D341Med (cell line): Measurements from ENCODE around the gene ASPSCR1.
A peak's percentile ranks its signal among the peaks of the same experiment; 100 is the strongest.

Experiments used
- DNase-seq: peaks from one replicate; pipeline ENCODE4 v3.0.0; 2012; ENCODE audit warnings: low spot score

Gene ASPSCR1

DNA sequence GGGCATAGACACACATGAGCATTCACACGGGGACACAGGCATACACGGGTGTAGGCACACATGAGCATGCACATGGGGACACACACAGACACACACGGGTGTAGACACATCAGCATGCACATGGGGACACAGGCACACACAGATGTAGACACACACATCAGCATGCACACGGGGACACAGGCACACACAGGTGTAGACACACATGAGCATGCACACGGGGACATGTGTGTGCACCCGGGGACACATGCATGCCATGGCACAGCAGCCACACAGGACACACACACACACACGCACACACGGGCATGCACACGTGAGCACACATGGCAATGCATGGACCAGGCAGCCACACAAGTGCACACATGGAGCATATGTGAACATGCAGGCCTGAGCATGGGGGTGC is 65.2 kb downstream of the ASPSCR1 start:
- no peak for DNase-seq

DNA sequence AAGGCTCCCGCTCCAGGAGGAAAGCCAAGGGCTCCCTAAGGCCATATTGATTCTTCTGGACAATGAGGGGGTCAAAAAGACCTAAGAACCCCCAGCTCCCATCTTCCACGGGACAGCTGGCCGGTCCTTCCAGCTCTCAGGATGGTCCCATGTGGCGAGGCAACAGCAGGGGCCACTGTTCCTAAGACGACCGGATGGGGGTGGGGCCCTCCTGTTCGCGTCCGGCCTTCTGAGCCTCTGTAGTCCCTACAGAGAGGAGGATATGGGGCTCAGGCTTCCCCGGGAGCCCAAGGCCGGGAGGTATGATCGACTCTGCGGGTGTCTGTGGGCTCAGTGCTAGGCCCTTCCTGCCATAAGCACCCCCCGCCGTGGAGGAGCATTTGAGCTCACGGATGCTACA is 66.1 kb downstream of the ASPSCR1 start:
- no peak for DNase-seq

- DNase-seq: no peak
Observed at GRCh38 chr17:82045936-82046484, 68.6 kb downstream of the ASPSCR1 start.

- DNase-seq: no peak
Observed at GRCh38 chr17:82046903-82047302, 69.5 kb downstream of the ASPSCR1 start.

GRCh38 chr17:82047379-82047778 is 70.0 kb downstream of the ASPSCR1 start:
- no peak for DNase-seq

DNA sequence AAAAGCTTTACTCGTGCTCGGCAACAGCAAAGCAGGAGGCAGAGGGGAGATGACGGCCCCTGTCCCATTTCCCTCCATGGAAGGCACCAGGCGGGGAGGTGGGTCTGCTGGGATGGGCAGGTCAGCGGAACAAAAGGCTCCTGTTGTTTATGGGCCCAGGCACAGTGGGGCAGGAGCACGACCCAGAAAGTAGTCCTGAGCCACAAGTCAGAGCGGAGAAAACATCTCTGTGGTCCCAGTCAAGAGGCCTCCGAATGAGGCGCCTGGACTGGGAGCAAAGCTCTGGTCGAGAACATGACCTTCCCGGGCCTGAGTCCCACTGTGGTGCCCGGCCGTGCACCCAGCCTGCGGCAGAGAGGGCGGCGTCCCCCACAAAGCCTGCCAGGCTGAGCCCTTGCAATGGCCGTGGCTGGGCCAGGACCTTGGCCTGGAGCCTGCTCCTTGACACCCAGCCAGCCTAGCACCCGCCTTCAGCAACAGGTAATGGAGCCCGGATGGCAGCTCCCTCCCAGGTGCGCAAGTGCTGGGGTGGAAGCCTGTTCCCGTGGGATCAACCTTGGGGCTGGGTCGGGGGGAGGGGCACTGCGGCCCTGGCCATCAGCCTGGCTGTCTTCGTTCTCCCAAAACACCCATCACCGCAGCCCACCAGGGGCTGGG is 70.6 kb downstream of the ASPSCR1 start:
- DNase-seq: no peak

- DNase-seq: no peak
Observed at GRCh38 chr17:82048571-82048971, 71.1 kb downstream of the ASPSCR1 start.

GRCh38 chr17:82049106-82049505 is 71.7 kb downstream of the ASPSCR1 start:
- DNase-seq: no peak

- no peak for DNase-seq
Observed at GRCh38 chr17:82049521-82049971, 72.1 kb downstream of the ASPSCR1 start.

GRCh38 chr17:82050152-82050760 is 72.8 kb downstream of the ASPSCR1 start:
- no peak for DNase-seq

GRCh38 chr17:82050761-82051641 is 73.6 kb downstream of the ASPSCR1 start:
- DNase-seq: peak; percentile 81

DNA sequence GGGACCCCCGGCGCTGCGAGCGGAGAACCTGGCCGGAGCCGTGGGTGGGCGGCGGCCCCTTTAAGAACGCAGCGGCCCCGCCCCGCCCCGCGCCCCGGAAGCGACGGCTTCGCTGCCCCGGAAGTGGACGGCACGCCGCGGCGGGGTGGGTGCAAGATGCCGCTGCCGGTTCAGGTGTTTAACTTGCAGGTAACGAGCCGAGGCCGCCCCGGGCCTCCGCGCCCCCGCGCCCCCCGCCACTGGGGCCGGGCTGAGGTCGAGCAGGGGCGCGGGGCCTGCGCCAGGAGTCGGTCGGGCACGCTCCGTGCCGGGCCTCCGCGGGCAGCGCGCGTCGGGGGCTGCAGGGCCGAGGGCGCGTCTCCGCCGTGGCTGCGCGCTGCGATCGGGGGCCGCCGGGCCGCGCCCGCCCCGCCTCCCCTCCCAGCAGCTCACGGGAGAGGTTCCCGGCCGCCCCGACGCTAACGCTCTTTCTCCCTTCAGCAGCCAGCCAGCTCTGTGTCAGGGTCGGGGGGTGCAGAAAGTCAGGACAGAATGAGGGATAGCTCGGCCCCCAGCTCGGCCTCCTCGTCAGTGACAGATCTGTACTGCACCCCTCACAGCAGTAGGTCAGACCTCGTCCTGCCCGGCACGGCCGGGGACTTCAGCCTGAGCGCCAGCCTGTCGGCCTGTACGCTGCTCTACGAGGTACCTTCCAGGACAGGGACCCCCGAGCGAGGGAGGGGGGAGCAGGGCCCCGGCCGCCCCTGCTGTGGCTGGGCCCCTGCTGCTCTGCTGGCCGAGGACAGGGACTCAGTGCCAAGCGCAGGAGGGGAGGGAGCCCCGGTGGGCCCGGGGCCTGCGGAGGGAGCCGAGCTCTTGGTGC is 74.6 kb downstream of the ASPSCR1 start, which contains the start of the genes GPS1 and RFNG:
Gene GPS1 (plus strand): TSS at position 123 of the 862 bp plus-strand sequence. CDS start 34 bp downstream, at position 157.
Gene RFNG (minus strand): TSS at position 36 of the 862 bp plus-strand sequence. CDS start 45 bp downstream, outside the sequence.
- DNase-seq: peak; percentile 99

DNA sequence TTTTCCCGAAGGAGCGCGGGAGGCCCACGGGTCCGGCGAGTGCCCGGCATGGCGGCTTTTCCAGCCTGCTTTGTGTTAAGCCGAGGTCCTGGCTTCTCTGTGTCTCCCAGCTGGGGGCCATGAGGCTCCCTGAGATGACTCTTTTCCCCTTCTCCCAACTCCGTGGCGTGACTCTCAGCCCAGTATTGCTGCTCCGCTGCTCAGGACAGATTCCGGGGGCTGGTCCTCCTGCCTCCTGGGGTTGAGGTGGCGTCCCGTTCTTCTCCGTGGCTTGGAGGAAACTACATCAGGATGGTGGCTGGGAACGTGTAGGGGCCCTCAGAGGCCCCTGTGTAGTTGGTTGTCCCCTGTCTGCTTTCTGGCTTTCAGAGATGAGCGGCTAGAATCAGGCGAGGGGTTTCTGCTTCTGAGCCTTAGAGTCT is 75.2 kb downstream of the ASPSCR1 start:
- DNase-seq: no peak

GRCh38 chr17:82053130-82053529 is 75.7 kb downstream of the ASPSCR1 start:
- no peak for DNase-seq

- DNase-seq: no peak
Observed at GRCh38 chr17:82053556-82054263, 76.3 kb downstream of the ASPSCR1 start.

DNA sequence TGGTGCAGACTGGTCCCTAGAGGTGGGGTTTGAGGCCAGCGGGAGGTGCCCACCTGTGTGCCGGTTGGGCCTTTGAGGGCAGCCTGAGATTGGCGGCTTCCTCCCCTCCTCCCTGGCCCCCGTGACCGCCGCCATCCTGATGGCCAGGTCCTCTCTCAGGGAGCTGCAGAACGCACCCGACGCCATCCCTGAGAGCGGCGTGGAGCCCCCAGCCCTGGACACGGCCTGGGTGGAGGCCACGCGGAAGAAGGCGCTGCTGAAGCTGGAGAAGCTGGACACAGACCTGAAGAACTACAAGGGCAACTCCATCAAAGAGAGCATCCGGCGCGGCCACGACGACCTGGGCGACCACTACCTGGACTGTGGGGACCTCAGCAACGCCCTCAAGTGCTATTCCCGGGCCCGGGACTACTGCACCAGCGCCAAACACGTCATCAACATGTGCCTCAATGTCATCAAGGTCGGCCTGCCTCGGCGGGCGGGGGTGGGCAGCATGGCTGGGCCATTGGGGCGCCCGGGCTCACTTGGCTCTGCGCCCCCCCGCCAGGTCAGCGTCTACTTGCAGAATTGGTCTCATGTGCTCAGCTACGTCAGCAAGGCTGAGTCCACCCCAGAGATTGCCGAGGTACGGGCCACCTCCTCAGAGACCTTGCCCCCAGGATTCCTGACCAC is 77.1 kb downstream of the ASPSCR1 start:
- no peak for DNase-seq

DNA sequence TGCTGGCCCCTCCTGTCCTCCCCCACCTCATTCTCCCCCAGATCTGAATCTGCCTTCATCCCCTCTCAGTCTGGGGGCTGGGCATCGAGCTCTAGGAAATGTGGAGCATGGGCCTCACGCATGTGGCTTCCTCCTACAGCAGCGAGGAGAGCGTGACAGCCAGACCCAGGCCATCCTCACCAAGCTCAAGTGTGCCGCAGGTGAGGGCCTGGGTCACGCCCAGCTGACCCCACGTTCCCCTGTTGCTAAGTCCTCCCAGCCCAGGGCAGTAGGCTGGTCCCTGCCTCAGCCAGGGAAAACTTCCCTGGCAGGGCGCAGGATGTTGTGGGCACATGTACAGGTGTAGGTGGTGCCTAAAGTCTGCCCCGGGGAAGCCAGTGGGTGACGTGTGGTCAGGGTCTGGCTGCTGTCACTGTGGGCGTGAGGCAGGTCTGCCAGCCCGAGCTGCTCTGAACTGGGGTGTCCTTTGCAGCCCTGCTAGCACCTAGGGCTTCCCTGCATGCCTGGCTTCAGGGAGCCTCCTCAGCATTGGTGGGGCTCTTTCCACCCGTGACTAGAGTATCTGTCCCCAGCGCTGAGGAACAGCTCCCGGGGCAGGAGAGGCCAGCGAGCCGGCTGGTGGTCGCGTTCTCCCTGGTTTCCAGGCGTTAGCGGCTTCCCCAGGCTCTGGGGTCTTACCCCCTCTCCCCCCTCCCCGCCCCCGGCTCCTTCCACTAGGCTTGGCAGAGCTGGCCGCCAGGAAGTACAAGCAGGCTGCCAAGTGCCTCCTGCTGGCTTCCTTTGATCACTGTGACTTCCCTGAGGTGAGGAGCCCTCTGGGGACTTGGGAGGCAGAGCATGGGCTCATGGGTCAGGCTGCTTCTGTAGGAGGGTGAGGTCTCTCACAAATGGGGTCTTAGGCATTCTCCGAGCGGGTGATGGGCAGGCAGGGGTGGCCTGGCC is 77.9 kb downstream of the ASPSCR1 start:
- no peak for DNase-seq

DNA sequence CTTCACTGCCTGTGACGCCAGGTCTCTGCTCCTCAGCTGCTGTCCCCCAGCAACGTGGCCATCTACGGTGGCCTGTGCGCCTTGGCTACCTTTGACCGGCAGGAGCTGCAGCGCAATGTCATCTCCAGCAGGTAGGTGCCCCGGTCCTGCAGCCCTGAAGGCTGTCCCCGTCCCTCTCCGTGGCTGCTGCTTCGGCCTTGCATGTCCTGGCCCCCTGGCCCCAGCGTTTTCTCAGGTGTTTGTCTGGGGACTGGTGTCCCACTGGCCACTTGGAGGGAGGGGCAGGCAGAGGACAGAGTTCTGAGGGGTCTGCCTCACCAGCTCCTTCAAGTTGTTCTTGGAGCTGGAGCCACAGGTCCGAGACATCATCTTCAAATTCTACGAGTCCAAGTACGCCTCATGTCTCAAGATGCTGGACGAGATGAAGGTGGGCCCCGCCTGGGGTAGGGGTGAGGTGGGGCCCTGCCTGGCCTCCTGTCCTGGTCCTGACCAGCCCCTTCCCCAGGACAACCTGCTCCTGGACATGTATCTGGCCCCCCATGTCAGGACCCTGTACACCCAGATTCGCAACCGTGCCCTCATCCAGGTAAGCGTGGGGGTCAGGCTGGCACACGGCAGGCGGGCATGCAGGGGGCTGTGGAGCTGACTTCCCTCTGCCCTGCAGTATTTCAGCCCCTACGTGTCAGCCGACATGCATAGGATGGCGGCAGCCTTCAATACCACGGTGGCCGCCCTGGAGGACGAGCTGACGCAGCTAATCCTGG is 78.7 kb downstream of the ASPSCR1 start:
- DNase-seq: no peak
